ENCODE measurements around the gene METRN.

The METRN gene

GRCh38 chr16:694187-694862 is 20.6 kb upstream of the METRN start:
- no peak overlapping the region for H3K4me3 ChIP-seq (replicated peaks; ENCODE audit: low read depth, low read length)
- TF ChIP-seq CTCF (IDR thresholded peaks at IDR 0.05; ENCODE audit: low read depth, low read length, missing control alignments) = no peak
- DNase-seq (ENCODE audit: extremely low read depth, low read depth) = no peak

- no peak overlapping the region for H3K4me3 ChIP-seq (replicated peaks; ENCODE audit: low read depth, low read length)
- DNase-seq (ENCODE audit: extremely low read depth, low read depth) = no peak
- no peak for TF ChIP-seq CTCF (IDR thresholded peaks at IDR 0.05; ENCODE audit: low read depth, low read length, missing control alignments)
These were observed 20.0 kb upstream of the METRN start for GRCh38 chr16:694863-695354.

- 0 out of 2 replicates have a peak overlapping the region, but pooled peaks have one; percentile 9 for H3K4me3 ChIP-seq (replicated peaks; ENCODE audit: low read depth, low read length)
- no peak for TF ChIP-seq CTCF (IDR thresholded peaks at IDR 0.05; ENCODE audit: low read depth, low read length, missing control alignments)
- no peak for DNase-seq (ENCODE audit: extremely low read depth, low read depth)
These were observed 19.4 kb upstream of the METRN start for GRCh38 chr16:695355-696089.

- TF ChIP-seq CTCF (IDR thresholded peaks at IDR 0.05; ENCODE audit: low read depth, low read length, missing control alignments) = no peak
- no peak overlapping the region for H3K4me3 ChIP-seq (replicated peaks; ENCODE audit: low read depth, low read length)
- DNase-seq (ENCODE audit: extremely low read depth, low read depth) = no peak
These were observed 15.8 kb upstream of the METRN start for GRCh38 chr16:698911-699671.

- DNase-seq (ENCODE audit: extremely low read depth, low read depth) = no peak
- H3K4me3 ChIP-seq (replicated peaks; ENCODE audit: low read depth, low read length) = no peak overlapping the region
- TF ChIP-seq CTCF (IDR thresholded peaks at IDR 0.05; ENCODE audit: low read depth, low read length, missing control alignments) = no peak
These were observed 14.0 kb upstream of the METRN start for GRCh38 chr16:700684-701584.

- DNase-seq (ENCODE audit: extremely low read depth, low read depth) = no peak
- no peak for TF ChIP-seq CTCF (IDR thresholded peaks at IDR 0.05; ENCODE audit: low read depth, low read length, missing control alignments)
- H3K4me3 ChIP-seq (replicated peaks; ENCODE audit: low read depth, low read length) = no peak overlapping the region
These were observed 12.6 kb upstream of the METRN start for GRCh38 chr16:702341-702740.
